Subcutaneous adipose tissue (tissue), 4 donors: ENCODE results near the gene SPAG16. TPM values are rescaled to one million over a fixed set of nuclear protein-coding genes. Genes with fewer than 3 reads are reported as not detected.

ENCODE experiments used
- total RNA-seq, 4 donors: library from RNA; depleted of rRNA; stranded (reverse); fragments of >200 nt; gene quantifications; one replicate each; pipeline ENCODE4 v1.1.0, GENCODE V29; 2016
- TF ChIP-seq, protein P1 (sequence below): fragments of 450-650 bp; IDR thresholded peaks from one replicate; pipeline ENCODE4 v1.5.1; 2016; ENCODE audit warnings: low read depth, mild to moderate bottlenecking, control low read depth, antibody characterized with exemption, moderate library complexity

Gene SPAG16
- total RNA-seq, 4 donors from 2014 or later, result 11.2 to 27.2 (median 18.2) TPM

DNA sequence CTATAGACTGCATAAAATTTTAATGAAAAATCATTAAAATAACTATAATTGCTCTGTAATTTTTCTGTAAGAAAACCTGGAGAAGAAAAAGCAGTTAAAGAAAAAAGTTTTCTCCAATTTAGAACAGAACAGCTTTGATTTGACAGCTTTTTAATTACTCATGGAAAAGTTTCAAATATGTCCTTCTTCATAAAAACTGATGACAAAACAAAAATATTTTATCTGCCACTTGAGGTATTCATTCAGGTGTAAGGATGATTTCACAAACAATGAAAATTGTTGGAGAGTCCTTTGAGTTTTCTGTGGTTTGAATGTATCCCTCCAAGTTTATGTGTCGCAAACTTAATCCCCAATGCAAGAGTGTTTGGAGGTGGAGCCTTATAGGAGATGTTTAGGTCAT lies 824.3 kb downstream of the SPAG16 start:
- TF ChIP-seq, protein P1, sequence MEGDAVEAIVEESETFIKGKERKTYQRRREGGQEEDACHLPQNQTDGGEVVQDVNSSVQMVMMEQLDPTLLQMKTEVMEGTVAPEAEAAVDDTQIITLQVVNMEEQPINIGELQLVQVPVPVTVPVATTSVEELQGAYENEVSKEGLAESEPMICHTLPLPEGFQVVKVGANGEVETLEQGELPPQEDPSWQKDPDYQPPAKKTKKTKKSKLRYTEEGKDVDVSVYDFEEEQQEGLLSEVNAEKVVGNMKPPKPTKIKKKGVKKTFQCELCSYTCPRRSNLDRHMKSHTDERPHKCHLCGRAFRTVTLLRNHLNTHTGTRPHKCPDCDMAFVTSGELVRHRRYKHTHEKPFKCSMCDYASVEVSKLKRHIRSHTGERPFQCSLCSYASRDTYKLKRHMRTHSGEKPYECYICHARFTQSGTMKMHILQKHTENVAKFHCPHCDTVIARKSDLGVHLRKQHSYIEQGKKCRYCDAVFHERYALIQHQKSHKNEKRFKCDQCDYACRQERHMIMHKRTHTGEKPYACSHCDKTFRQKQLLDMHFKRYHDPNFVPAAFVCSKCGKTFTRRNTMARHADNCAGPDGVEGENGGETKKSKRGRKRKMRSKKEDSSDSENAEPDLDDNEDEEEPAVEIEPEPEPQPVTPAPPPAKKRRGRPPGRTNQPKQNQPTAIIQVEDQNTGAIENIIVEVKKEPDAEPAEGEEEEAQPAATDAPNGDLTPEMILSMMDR, result no peak

DNA sequence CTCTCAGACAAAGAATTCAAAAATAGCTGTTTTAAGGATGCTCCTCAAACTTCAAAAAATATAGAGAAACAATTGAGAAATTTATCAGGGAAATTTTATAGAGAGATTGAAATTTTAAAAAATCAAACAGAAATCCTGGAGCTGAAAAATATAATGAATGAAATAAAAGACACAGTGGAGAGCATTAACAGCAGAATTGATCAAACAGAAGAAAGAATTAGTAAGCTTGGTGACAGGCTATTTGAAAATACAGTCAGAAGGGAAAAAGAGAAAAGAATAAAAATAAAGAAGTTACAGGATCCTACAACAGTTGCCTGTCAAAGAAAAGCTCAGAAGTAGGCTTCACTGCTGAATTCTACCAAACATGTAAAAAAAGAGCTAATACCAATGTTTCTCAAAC lies 832.8 kb downstream of the SPAG16 start:
- TF ChIP-seq, protein P1, result no peak

DNA sequence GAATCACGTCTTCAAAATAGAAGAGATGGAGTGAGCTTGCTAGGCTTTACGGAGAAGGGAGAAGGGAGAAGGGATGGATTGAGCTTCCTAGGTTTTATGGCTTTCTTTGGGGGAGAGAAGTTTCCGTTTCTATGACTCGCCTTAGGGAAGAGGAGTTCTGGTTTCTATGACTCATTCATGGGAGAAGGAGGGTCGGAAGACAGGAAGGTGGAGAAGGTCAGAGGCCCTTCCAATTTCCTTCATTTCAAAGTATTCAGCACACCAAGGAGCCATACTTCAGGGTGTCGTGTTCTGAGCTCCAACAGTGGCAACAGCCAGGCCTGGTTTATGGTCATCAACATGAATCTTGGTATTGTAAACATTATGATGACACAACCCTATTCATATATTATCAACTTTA lies 841.9 kb downstream of the SPAG16 start:
- TF ChIP-seq, protein P1, result no peak

DNA sequence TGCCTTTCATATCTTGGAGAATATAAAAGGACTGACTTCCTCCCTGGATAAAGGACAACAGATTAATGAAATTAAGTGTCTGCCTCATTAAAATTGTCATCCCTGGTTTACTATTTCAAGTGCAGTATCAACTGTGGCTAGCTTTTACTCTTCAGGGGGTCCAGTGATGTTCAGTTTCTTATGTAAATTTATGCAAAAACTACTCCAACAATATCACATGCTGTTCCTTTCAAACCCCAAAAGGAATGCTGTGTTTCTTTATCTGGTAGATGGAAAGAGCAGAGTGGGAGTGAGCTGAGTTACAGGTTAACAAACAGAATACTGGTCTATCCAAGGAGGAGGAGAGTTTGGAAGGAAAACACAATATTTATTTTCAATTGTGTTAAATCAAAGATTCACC lies 842.9 kb downstream of the SPAG16 start:
- TF ChIP-seq, protein P1, result no peak

DNA sequence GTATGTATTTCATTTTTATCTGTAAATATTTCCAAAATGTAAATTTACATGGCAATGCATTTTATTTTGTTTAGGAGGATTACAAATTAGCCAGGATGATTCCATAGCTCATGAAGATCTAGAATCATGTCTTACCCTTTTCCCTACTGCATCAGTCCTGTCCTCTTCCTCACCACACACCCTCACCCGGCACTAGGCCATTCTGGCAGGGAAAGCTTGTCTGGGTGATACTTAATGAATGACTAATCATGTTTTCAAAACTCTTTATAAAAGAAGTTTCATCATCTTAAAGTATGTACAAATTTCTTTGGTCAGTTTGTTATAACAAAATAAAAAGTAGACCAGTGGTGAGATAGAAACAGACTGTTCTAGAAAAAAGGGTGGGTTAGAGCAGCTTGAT lies 843.3 kb downstream of the SPAG16 start:
- TF ChIP-seq, protein P1, result no peak

DNA sequence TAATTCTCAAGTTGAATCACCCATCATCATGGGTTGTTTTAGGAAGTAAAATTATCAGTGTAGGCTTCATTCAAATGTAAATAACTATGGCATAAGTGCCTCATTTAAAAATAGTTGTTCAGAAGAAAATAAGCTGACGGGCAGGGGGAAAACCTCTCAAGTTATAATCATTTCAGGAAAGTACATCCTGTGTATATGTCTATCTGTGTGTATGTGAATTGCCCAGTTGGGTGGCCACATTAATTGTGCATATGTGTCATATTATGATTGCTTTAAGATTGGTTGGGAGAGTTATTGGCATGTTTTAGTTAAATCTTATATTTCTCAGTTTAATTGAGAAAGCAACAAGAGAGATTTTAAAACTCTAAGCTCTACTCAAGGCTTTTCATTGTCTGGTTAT lies 843.8 kb downstream of the SPAG16 start:
- TF ChIP-seq, protein P1, result no peak

DNA sequence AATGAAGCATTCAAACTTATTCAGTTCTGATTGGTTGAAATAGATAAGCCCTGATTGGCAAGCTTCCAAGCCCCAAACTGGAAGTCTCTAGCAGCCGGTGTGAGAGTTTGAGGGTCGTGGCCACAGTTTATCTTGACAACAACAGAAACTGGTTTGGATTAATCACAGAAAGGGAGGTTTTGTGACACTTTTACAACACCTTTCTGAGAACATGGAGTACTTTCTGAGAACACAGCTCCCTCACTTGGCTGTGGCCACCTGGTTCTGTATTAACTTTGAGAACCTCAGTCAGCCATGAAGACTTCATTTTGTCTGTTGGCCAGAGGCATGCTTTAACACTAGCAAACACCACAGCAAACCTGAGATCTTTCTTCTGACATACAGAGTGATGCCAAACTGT lies 845.9 kb downstream of the SPAG16 start:
- TF ChIP-seq, protein P1, result no peak
